AG08396 (cell line): Measurements from ENCODE around the gene GPR55.
A peak's percentile ranks its signal among the peaks of the same experiment; 100 is the strongest.
"Not testable (repeated sequence)": the region's sequence is repeated elsewhere in the genome, so short reads cannot be mapped to it uniquely, and the experiment has no call there.

ENCODE experiments used
- DNase-seq: peaks from one replicate; pipeline ENCODE4 v3.0.0; 2012; ENCODE audit warnings: low spot score, mixed read lengths

The GPR55 gene, protein sequence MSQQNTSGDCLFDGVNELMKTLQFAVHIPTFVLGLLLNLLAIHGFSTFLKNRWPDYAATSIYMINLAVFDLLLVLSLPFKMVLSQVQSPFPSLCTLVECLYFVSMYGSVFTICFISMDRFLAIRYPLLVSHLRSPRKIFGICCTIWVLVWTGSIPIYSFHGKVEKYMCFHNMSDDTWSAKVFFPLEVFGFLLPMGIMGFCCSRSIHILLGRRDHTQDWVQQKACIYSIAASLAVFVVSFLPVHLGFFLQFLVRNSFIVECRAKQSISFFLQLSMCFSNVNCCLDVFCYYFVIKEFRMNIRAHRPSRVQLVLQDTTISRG

DNA sequence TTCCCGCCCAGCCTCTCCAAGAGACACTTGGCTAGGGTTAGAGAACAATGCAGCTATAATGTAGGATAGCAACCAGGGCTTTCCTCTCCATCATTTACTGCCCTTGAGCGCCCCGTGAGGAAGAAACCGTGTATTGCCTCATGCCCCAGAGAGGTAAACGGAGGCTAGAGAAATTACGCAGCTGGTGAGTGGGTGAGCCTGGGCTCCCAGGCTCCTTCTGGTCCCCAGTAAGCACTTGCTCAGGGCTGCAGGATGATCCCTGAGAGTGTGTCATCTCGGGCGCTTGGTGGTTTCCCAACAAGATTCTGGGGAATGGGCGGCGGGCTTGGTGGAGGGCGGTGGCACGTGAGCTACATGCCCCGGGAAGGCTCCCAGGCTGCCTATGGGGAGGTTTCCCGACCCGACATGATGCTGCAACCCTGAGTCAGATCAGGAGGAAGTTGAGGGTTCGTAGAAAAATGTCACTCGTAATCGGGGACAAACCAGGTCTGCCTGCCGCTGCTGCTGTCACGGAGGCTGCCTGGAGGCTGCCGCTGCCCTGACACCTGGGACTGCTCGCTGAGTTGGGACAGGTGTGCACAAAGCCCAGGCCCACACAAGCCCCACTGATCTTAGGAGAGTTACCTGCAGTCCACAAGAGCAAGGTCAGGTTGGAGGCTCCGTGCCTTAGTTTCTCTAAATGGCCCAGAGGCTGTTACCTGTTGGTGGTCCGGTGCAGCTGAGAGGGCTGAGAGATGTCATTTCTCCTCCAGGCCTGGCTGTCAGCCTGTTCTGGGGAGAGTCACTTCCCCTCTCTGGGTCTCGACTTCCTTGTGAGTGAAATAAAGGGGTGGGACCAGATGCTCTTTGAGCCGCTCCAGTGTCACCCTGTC lies at the start of gene GPR55:
Gene GPR55, minus strand, starts transcription at position 773 of the 872 bp plus-strand sequence. CDS start 14,280 bp downstream, outside the sequence.
- no peak for DNase-seq

DNA sequence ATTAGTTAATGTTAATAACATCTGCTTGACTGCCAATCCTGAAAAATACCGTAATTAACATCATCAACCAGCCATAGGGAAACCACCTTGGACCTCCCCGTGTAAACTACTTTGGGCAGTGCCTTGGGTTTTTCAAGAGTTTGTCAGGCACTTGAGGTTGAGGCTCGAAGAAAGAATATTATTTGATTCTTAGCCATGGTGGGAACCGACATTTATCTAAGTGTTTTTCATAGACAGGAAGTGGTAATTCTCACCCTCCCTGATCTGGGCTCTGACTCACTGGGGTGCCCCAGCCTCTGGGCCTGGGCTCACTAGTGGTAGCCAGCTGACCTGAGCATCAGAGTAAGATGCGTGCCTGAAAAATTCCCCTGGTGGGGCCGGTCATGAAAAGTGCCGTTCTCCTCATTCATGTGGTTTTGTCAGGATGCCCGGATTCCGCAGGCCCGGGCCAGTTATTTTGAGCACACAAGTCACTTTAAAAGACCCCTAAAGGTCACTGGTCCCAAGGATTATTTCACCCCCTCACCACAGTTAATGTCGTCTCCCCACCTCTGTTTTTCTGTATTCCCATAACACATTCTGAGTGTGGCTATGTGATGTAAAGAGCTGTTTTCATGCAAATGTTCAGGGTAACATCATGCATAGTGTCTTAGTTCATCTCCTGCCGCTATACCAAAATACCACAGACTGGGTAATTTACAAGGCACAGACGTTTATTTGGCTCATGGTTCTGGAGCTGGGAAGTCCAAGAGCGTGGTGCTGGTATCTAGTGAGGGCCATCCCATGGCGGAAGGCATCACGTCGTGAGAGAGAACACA lies 49.3 kb upstream of the GPR55 start:
- DNase-seq = peak; percentile 81

DNA sequence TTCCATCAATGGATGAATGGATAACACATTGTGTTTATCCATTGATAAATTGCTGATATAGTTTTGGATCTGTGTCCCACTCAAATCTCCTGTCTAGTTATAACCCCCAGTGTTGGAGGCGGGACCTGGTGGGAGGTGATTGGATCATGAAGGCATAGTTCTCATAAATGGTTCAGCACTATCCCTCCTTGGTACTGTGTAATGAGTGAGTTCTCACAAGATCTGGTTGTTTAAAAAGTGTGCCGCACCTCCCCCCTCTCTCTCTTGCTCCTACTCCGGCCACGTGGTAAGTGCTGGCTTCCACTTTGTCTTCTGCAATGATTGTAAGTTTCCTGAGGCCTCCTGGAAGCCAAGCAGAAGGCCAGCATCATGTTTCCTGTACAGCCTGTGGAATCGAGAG lies 47.0 kb upstream of the GPR55 start:
- DNase-seq = no peak

DNA sequence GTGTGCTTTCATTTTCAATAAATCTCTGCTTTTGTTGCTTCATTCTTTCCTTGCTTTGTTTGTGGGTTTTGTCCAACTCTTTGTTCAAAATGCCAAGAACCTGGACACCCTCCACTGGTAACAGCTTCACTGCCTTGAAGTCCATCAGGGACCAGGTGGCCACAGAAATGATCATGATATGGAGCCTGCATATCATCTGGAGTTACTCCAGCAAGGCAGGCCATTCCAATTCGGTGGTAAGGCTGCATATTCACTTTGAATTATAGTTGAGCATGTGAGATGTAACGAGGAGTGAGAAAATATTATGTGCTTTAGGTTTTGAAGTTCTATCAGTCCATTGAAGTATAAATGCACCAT lies 44.6 kb upstream of the GPR55 start:
- no peak for DNase-seq

DNA sequence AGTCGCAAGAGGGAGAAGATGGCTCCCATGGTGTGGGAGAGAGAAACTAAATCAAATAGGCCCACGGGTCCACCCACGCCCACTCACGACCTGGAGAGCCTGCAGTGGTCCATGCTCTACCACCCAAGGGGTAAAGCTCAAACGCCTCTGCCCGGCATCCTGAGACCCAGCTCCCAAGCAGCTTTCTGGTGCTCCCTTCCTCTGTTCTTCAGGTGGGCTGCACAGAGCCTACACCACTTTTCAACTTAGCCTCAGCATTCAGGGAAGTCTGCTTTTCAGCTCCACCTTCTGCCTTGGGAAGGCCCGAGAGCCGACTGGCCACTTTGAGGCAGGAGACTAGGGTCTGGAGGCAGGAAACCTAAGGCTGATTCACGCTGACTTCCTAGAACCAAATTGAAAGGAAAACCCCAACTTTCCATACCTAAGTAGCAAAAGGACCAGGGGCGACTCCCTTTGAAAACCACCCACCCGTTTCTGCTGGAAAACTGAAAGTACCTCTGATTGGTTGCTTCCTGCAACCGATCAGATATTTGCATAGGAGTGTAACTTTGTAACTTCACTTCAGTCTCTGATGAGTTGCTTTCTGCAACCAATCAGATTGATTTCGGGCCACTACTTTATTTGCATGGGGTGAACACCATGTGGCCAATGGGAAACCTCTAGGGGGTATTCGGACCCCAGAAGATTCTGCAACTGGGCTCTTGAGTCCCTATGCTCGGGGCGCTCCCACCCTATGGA lies 44.0 kb upstream of the GPR55 start:
- no peak for DNase-seq

DNA sequence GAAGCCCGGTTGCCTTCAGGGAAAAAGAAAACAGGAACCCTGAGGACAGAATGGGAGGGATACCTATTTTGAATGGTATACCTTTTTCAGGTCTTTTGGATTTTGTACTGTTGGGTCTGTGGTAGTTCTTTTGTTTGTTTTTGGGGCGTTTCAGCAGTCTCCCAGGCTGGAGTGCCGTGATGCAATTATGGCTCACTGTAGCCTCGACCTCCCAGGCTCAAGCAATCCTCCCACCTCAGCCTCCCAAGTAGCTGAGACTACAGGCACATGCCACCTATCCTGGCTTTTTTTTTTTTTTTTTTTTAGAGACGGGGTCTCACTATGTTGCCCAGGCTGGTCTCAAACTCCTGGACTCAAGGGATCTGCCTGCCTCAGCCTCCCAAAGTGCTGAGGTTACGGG lies 43.3 kb upstream of the GPR55 start:
- DNase-seq = not testable (repeated sequence)

DNA sequence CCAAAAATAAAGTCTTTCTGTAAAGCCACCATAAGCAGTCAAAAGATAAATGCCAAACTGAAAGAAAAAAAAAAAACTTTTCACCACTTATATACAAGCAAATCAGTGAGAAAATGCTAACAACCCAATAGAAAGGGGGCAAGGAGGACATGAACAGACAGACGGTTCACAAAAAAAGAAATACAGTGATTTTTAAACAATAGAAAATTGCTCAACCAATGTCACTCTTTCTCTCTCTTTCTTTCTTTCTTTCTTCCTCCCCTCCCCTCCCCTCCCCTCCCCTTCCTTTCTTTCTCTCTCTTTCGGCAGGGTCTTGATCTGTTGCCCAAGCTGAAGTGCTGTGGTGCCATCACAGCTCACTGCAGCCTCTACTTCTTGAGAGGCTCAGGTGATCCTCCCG lies 42.1 kb upstream of the GPR55 start:
- DNase-seq = no peak

DNA sequence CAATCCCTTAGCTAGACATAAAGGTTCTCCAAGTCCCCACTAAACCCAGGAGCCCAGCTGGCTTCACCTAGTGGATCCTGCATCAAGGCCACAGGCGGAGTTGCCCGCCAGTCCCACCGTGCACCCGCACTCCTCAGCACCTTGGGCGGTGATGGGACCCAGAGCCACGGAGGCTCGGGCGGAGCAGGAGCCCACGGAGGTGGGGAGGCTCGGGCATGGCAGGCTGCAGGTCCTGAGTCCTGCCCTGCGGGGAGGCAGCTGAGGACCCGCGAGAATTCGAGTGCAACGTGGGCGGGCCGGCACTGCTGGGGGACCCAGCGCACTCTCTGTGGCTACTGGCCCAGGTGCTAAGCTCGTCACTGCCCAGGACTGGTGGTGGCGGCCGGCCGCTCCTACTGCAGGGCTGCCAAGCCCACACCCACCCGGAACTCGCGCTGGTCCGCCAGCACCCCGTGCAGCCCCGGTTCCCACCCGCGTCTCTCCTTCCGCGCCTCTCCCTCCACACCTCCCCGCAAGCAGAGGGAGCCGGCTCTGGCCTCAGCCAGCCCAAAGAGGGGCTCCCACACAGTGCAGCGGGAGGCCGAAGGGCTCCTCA lies 39.2 kb upstream of the GPR55 start:
- no peak for DNase-seq

DNA sequence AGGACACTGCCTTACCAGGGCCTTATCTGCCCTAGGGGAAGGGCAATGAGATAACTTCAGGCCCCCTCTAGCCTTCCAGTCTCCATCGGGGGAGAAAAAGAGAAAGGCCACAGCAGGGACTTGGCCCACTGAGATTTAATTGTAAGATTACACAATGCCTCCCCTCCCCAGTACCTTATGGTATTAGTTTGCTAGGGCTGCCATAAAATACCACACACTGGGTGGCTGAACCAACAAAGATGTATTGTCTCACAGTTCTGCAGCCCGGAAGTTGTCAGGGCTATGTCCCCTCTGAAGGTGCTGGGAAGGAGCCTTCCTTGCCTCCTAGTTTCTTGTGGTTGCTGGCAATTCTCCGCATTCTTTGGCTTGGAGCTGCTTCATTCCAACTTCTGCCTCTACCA lies 36.0 kb upstream of the GPR55 start:
- DNase-seq = peak; percentile 49

DNA sequence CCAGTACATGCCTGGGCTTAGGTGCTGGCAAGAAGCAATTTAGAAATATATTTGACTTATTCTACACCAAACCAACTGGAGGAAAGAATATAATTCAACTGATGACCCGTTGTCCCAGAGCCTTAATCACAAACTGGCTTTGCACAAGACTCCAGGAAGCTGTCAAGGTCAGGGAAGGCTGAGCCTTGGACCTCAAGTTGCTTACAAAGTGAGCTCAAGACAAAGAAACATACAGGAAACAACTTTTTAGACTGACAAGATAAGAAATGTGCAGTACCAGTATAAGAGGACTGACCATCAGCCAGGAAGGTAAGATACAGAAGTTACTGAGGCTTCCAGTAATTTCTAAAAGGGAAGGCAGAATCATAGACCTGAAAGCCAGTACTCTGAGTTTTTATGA lies 35.0 kb upstream of the GPR55 start:
- DNase-seq = no peak

DNA sequence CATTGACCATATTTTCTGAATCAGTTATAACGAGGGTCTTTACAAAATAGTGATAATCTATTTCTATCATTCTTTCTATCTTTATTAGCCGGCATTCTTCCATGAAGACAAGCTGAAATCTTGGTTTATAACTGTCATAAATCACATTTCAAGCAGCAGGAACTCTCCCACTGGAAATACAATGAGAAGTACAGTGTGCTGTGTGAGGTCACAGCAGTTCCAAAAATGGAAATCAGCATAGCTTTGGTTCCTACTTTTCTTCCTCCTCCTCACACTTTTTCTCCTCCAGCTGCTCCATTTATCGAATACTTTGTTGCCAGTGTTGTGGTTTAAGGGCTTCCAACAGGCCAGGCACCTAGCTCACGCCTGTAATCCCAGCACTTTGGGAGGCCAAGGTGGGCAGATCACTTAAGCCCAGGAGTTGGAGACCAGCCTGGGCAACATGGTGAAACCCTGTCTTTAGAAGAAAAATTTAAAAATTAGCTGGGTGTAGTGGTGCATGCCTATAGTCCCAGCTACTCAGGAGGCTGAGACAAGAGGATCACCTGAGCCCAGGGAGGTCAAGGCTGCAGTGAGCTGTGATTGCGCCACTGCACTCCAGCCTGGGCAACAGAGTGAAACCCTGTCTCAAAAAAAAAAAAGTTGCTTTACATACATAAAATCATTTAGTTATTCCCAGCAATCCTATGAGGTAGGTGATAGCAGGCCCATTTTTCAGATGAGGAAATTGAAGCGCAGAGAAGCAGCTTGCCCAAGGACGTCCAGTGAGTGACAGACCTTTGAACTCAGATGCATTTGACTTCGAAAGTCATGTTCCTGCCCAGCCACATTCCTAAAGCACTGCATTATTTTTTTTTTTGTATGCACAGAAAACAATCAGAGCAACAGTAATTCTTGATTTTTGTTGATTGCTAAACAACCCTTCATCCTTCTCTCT lies 34.0 kb upstream of the GPR55 start:
- no peak for DNase-seq

DNA sequence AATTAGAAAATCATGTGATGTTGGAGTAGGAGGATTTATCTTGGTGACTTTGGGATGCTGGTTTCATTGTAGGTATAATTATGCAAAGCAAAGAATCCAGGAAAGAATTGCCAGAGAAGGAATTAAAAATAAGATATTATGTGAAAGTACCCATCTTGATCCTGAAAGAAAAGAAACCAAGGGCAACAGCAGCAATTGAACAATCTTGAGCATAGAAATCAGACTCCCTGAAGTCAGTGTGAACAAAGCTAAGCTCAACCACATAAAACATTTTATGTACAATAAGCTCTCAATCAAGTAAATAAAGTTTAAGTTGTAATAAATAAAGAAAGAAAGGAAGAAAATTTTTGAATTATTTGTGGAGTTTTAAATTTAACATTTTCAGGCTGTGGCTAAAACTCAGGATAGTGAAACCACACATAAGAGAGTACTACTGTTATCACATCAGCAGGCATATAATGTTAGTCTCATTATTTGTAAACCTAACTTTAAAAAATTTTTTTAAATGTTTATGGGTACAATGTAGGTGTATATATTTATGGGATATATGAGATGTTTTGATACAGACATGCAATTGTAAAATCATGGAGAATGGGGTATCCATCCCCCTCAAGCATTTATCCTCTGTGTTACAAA lies 32.8 kb upstream of the GPR55 start:
- DNase-seq = no peak

DNA sequence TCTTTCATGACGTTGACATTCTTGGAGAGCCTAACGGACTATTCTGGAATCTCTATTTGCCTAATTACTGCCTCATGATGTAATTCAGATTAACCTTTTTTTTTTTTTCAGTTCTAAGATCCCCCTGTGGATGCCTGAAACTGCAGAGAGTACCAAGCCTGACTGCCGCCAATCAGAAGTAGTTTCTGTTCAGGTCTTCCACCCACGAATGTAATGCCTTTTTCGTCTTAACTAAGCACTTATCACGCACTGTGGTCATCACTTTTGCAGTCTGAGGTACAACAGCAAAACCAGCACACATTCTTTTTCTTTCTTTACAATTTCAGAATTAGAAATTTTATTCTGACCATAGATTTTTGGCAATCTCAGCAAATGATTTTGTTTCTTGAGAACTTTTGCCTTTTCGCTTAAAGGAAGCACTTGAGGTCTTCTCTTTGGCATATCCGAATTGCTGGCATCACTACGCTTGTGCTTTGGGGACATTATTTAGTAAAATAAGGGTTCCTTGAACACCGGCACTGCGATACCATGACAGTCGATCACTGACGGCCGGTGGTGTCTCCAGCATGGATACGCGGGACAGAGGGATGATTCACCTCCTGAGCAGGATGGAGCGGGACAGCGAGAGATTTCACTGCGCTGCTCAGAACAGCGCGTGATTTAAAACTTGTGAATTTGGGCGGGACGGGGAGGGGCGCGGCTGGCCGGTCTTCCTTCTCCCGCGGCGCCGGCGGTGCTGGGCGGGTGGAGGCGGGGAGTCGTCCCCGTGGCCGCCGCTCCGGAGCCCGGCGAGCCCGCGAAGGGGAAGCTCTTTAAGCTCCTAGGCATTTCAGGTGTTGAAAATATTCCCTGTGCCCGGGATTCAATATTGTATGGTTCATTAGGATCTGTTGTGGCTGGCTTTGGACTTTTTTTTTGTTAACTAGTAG lies 32.0 kb upstream of the GPR55 start:
- DNase-seq = peak; percentile 79

DNA sequence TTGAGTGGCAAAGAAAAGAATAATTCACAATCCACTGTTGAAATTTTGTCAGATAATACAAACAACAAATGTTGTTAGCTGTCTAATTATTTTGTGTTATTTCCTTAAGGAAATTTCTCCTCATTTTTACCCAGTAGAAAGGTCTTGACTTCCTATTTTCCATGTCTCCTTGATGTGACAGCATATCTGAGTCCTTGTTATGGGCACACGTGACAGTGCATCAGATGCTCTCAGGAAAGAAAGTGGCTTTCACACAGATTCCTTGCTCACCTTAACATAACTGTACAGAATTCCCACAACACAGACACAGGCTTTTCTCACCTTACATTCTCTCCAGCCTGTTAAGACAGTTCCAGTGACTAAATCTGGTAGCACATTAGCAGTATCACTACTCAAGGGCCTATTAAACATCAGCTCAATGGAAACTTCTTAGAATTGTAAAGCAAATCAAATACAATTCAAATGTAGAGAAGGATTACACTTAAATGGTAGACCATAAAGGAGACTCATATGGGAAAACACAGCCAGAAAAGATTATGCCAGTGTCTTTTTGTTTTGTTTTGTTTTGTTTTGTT lies 30.2 kb upstream of the GPR55 start:
- DNase-seq = no peak

DNA sequence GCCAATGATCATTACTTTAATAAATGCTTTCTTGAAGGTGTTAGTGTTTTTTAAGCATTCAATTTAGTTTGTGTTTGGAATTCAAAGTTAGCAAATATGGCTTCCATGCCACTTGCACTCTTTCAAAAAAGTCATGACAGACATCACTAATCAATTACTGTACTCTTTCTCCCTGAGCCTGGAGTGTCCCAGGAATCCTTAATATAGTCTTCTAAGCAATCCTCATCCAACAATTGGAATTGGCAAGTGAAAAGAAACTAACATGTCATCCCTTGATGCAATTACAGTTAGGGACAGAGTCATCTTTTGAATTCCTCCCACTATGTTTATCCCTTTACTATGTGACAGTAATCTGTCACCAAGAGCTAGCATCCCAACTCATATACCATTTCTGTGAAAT lies 29.7 kb upstream of the GPR55 start:
- no peak for DNase-seq

DNA sequence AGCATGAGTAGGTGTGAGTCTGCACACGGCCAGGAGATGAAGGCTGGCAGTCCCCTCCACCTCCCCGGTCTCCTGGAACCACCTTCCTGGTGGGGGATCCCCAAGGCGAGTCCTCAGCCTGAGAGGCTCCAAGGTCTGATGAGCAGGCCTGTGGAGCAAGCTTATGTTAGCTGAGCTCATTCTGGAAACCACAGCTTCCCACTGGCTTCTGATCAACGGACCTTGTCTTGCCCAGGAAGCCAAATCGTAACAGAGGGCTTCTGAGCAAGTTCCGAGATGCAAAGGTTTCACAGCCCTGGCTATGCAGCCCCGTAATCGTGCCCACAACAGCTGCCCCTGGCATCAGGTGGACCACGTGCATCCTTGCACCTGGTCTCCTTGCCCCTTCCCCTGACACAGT lies 28.8 kb upstream of the GPR55 start:
- DNase-seq = no peak

DNA sequence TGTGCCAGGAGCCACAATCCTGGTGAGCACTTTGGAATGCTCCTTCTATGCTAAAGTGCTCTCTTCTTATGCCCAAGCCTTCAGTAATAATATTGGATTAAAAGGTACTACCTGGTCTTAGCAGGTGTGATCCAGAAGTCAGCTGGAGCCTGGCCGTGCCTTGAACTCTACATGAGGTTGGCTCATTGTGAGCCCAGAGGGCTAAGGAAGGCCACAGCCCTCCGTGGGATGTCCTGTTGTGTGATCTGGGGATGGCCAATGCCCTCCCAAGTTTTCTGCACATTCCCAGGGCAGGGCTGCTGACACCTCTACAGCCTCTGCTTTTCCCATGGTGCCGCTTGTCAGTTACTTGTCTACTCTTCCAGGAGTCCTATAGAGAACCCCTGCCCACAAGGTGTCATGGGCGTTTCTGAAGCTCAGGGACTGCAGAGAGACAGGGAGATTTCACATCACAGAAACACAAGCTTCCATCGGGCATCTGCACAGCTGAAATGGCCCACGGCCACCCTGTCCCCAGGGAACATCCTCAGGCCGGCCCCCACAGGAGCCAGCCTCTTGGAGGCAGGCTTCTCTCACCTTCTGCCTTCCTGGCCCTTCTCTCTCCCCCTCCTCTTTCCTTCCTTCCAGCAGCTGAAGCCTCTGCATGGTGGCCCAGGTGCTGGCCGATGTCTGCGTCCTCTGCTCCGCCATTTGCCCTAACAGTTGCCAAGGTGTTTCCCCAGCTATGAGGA lies 27.3 kb upstream of the GPR55 start:
- no peak for DNase-seq

DNA sequence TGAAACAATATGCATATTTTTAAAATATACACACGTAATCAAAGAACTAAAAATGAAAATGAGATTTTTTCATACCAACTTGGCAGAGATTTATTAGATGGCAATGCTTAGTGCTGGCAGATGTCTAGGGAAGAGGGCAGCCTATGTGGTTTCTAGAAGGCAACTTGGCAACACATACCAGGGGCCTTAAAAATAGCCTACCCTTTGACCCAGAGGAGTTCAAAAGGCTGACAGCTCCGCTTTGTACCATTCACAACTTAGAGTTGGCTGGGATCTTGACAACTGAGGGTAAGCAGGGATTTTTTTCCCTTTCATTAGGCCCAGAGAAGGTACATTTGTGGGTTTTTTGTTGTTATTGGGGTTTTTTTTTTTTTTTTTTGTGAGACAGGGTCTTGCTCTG lies 26.4 kb upstream of the GPR55 start:
- DNase-seq = no peak
